CD4-positive, alpha-beta T cell treated with Interleukin-6 for 4 hours (primary cell): ENCODE data around the gene EFCAB12.
"Not testable (repeated sequence)": the region's sequence is repeated elsewhere in the genome, so short reads cannot be mapped to it uniquely, and the experiment has no call there.

Experiments used
- DNase-seq: peaks from one replicate; pipeline ENCODE4 v3.0.0-alpha.2; 2020; ENCODE audit warnings: mixed read lengths

EFCAB12 gene

GRCh38 chr3:129418041-129418973 lies 10.1 kb downstream of the EFCAB12 start:
- no peak for DNase-seq

GRCh38 chr3:129417326-129417725 lies 11.1 kb downstream of the EFCAB12 start:
- no peak for DNase-seq

GRCh38 chr3:129416415-129416814 lies 12.0 kb downstream of the EFCAB12 start:
- DNase-seq, result no peak

- no peak for DNase-seq
These were observed 12.6 kb downstream of the EFCAB12 start for GRCh38 chr3:129415830-129416229.

GRCh38 chr3:129415378-129415777 lies 13.1 kb downstream of the EFCAB12 start:
- no peak for DNase-seq

- DNase-seq, result no peak
These were observed 14.5 kb downstream of the EFCAB12 start for GRCh38 chr3:129413687-129414506.

GRCh38 chr3:129413238-129413637 lies 15.2 kb downstream of the EFCAB12 start:
- DNase-seq, result not testable (repeated sequence)

GRCh38 chr3:129412542-129413198 lies 15.8 kb downstream of the EFCAB12 start:
- no peak for DNase-seq

- DNase-seq, result no peak
These were observed 17.5 kb downstream of the EFCAB12 start for GRCh38 chr3:129410971-129411370.

GRCh38 chr3:129409541-129409940 lies 18.9 kb downstream of the EFCAB12 start:
- no peak for DNase-seq

GRCh38 chr3:129404610-129405009 lies 23.8 kb downstream of the EFCAB12 start:
- DNase-seq, result no peak

- DNase-seq, result no peak
These were observed 24.3 kb downstream of the EFCAB12 start for GRCh38 chr3:129404130-129404529.

GRCh38 chr3:129403450-129403849 lies 25.0 kb downstream of the EFCAB12 start:
- no peak for DNase-seq

GRCh38 chr3:129402616-129403015 lies 25.8 kb downstream of the EFCAB12 start:
- DNase-seq, result no peak

GRCh38 chr3:129402210-129402609 lies 26.2 kb downstream of the EFCAB12 start:
- no peak for DNase-seq

- DNase-seq, result no peak
These were observed 28.5 kb downstream of the EFCAB12 start for GRCh38 chr3:129399895-129400357.

GRCh38 chr3:129399145-129399894 lies 29.1 kb downstream of the EFCAB12 start:
- peak; percentile 80 for DNase-seq

- no peak for DNase-seq
These were observed 29.7 kb downstream of the EFCAB12 start for GRCh38 chr3:129398803-129399144.

GRCh38 chr3:129393760-129394564 lies 34.5 kb downstream of the EFCAB12 start:
- not testable (repeated sequence) for DNase-seq

GRCh38 chr3:129393271-129393670 lies 35.2 kb downstream of the EFCAB12 start:
- DNase-seq, result no peak

GRCh38 chr3:129392106-129392887 lies 36.1 kb downstream of the EFCAB12 start:
- not testable (repeated sequence) for DNase-seq
